GM10248 (cell line): ENCODE measurements around the gene NOD1.

Source experiments
- CTCF ChIA-PET: fragments of 300-600 bp; sonication (Branson Sonifier 250); formaldehyde crosslinking; extraction: SDS; loops from one replicate; lab custom pipeline; 2021; ENCODE audit warnings: antibody characterized with exemption; lab: Yijun Ruan, JAX
- POLR2A ChIA-PET: fragments of 350-650 bp; sonication (Branson Sonifier 250); formaldehyde crosslinking; extraction: SDS; loops from one replicate; lab custom pipeline; 2020; ENCODE audit warnings: antibody characterized with exemption; lab: Yijun Ruan, JAX
- DNase-seq: peaks from one replicate; pipeline ENCODE4 v3.0.0; 2012; ENCODE audit errors: extremely low spot score
- TF ChIP-seq, protein P1 (sequence below): IDR thresholded peaks from 2 replicates; pipeline ENCODE4 v1.5.1; 2012; ENCODE audit warnings: mild to moderate bottlenecking, low read depth; ENCODE audit errors: extremely low read depth, missing control alignments, control extremely low read depth

NOD1 gene

DNA sequence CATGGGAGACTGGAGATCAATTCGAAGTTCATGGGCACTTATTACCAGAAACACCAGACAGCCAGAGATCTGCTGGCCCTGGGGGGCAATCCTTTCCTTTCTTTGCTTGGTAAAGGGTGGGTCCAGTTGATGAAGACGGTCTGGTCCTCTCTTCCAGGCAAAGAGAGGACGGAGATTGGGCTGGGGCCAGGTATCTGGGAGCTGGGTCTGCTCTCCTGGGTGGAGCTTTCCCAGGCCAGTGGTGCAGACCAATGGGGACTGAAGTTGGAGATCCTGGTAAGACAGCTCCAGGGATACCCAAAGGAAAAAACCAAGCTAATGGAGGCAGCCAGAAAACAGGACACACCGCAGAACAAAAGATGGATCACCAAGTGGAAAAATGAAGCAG is 18.3 kb downstream of the NOD1 start:
- POLR2A ChIA-PET = no interaction called here
- CTCF ChIA-PET = interaction anchor here (0.7 to 1.3 kb wide), 5 partner anchors 10 to 112 kb away, joined by 3 to 4 read pairs (median 3); no protein-coding TSS in a partner anchor
- TF ChIP-seq, protein P1, sequence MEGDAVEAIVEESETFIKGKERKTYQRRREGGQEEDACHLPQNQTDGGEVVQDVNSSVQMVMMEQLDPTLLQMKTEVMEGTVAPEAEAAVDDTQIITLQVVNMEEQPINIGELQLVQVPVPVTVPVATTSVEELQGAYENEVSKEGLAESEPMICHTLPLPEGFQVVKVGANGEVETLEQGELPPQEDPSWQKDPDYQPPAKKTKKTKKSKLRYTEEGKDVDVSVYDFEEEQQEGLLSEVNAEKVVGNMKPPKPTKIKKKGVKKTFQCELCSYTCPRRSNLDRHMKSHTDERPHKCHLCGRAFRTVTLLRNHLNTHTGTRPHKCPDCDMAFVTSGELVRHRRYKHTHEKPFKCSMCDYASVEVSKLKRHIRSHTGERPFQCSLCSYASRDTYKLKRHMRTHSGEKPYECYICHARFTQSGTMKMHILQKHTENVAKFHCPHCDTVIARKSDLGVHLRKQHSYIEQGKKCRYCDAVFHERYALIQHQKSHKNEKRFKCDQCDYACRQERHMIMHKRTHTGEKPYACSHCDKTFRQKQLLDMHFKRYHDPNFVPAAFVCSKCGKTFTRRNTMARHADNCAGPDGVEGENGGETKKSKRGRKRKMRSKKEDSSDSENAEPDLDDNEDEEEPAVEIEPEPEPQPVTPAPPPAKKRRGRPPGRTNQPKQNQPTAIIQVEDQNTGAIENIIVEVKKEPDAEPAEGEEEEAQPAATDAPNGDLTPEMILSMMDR = no peak
- no peak for DNase-seq

DNA sequence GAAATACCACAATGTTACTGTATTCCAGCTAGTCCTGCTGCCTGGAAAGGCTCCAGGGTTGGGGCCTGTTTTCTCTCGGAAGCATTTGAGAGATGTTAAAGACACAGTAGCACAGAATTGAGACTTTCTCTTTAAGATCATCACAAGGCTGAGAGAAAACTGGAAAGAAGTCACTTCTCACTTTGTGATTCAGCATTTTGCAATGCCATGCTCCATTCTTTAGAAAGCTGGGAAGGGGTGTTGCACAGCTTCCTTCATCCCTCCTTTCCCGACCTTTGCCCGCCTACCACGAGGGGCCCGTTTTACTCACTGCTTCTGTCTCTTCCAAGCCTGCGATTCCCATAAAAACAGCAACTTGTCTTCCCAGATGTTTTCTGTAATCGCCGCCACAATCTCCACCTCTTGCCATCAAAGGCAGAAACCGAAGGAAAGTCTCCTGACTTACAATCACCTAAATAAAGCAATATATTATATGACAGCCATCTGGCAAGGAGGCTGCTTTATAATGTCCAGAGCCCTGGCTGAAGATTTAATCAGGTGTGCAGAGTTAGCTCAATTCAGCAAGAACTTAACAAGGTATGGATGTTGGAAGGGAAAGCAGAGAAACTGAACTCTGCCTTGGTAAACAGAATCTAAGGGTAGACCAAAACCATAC is 18.9 kb downstream of the NOD1 start:
- no peak for DNase-seq
- ChIA-PET CTCF (interaction anchor here (1.0 to 1.2 kb wide), 3 partner anchors 9 to 21 kb away, joined by 3 read pairs; no protein-coding TSS in a partner anchor), POLR2A (no interaction called here)
- TF ChIP-seq, protein P1 = no peak

DNA sequence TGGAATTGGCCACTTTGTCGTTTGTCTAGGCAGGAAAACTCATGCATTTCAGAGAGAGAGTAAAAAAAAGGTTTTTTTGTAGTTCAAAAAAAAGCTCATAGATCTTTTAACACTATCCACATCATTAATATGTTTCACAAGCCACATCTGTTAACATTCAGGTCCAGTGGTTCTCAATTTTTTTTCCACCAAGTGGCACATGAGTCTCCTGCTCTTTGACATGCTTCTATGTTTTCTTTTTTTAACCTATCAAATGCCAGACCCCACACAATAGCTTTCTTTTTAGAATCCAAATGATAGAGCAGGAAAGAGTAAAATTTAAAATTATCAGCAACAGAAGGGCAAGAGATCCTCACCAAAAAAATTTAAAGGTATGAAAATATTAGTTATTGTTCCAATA is 20.3 kb downstream of the NOD1 start:
- CTCF ChIA-PET = interaction anchor here (1.0 kb wide), 1 partner anchor 15 kb away, joined by 3 read pairs; no protein-coding TSS in a partner anchor

DNA sequence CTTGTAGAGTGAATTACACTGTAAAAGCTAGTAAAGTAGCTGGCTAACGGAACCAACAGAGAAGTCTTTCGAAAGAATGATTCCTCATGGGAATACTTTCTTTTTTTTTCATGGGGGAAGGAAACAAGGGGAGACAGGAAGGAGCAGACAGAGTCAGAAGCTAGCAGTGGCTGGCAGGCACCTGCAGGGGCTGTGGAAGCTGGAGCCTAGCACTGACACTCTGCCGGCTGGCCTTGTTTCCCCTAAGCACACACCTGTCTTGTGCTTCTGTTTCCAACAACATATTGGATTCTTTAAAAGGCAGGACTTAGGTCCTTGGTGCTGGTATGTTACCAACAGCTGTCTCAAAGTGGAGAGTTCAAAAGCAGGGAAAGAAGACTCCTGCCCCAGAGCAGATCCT is 24.7 kb downstream of the NOD1 start:
- POLR2A ChIA-PET = no interaction called here
- CTCF ChIA-PET = interaction anchor here (1.6 kb wide), 1 partner anchor 110 kb away, joined by 4 read pairs; no protein-coding TSS in a partner anchor
- DNase-seq = no peak
- TF ChIP-seq, protein P1 = no peak

More for the DNA sequence above, 20.3 kb downstream of the NOD1 start:
- POLR2A ChIA-PET = no interaction called here
- DNase-seq = no peak
- TF ChIP-seq, protein P1 = no peak

DNA sequence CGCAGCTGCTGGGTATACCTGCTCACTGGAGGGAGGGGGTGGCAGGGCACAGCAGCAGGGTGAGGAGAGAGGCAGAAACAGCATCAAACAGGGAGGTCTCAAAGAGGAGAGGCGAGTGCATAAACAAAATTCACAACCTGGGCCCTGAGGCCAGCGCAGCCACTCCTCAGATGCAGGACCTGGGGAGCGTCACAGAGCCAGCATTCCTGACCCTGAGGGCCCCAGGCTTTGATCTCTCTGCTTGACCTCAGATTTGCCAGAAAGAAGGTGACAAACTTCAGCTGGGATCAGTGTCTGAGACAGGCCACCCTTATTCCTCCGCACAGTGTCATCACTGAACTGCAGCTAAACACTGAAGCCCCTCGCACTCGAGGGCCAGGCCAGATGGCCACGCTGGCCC is 25.6 kb downstream of the NOD1 start:
- ChIA-PET POLR2A (no interaction called here), CTCF (interaction anchor here (1.0 to 1.6 kb wide), 2 partner anchors 11 to 111 kb away, joined by 3 to 4 read pairs; no protein-coding TSS in a partner anchor)
- no peak for DNase-seq
- TF ChIP-seq, protein P1 = no peak

DNA sequence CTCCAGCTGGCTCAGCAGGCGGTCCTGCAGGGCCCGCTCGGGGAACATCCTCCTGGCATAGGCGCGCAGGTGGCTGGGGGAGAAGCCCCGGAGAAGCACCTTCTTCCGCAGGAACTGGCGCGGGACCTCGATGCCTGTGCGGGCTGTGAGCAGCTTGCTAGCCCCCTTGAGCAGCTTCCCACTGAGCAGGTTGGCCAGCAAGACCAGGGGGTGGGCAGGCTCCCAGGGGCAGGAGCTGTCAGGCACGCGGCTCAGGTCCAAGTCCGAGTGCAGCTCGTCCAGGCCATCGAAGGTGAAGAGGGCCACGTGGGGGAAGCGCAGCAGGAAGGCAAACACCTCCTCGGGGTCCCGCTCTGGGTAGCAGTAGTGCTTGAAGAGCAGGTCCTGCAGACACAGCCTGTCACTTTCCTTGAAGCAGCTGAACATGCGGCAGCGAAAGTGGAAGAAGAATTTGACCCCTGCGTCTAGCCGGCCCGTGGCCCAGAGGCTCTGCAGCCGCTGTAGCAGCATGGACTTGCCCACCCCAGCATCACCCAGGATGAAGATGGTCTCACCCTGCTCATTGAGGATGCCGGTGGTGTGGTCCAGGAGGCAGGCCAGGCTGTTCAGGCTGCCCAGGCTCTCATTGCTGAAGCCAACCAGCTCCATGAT is 26.2 kb downstream of the NOD1 start:
- ChIA-PET POLR2A (no interaction called here), CTCF (interaction anchor here (1.0 to 1.6 kb wide), 2 partner anchors 12 to 111 kb away, joined by 3 to 4 read pairs; no protein-coding TSS in a partner anchor)
- TF ChIP-seq, protein P1 = no peak

More for the DNA sequence above, 26.2 kb downstream of the NOD1 start:
- DNase-seq = no peak
